Retinal pigment epithelial cell (primary cell): ENCODE results near the gene SMG9.
"Not testable (repeated sequence)": the region's sequence is repeated elsewhere in the genome, so short reads cannot be mapped to it uniquely, and the experiment has no call there.

Experiments used
- DNase-seq: peaks from one replicate; pipeline ENCODE4 v3.0.0-alpha.2; 2010; ENCODE audit warnings: low read depth
- H3K4me3 ChIP-seq: 2 replicates; pipeline ENCODE4 v1.5.1; 2011; ENCODE audit warnings: mild to moderate bottlenecking, low read length, control low read depth, moderate library complexity
- CTCF ChIP-seq: conservative IDR thresholded peaks from 2 replicates; pipeline ENCODE4 v1.5.1; 2011; ENCODE audit warnings: low read depth, low read length, control low read depth, inconsistent platforms

SMG9 gene

GRCh38 chr19:43779147-43779819 lies 24.5 kb upstream of the SMG9 start:
- no peak for TF ChIP-seq CTCF
- no peak overlapping the region for H3K4me3 ChIP-seq
- no peak for DNase-seq

DNA sequence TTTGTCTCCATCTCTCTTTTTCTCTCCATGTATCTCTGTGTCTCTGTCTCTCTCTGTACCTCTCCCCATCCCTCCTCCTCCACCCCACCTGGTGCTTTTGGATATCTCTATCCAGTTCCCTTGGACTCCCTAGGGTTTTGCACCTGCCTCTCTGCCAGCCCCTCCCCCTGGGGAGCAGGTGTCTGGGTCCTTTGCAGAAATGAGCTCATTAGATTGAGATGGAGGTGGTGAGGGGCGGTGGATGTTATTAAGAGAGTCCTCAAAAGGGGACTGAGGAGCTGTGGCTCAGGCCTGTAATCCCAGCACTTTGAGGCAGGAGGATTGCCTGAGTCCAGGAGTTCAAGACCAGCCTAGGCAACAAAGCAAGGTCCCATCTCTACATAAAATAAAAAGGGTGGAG lies 23.9 kb upstream of the SMG9 start:
- no peak for TF ChIP-seq CTCF
- DNase-seq: no peak
- no peak overlapping the region for H3K4me3 ChIP-seq

DNA sequence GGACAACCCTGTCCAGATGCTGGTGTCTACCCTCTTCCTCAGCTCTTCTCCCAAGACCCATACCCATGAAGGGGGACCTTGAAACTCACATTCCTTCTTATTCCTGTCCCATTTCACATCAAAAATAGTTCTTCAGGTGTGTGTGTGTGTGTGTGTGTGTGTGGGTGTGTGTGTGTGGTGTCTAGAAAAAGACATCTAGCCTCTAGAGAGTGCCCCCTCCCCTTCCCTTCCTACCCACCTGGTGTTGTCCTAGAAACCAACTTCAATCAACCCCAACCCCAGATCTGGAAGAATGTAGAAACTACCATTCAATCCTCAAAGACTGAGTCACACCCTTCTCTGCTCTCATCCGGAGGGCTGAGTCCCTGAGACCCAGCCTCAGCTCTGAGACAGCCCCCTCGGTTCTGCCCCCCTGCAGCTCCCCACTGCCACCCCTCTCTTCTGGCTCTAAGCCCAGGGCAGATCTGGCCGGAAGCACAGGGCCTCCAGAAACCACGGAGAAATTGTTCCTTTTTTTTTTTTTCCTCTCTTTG lies 22.5 kb upstream of the SMG9 start:
- no peak overlapping the region for H3K4me3 ChIP-seq
- no peak for TF ChIP-seq CTCF
- DNase-seq: no peak

DNA sequence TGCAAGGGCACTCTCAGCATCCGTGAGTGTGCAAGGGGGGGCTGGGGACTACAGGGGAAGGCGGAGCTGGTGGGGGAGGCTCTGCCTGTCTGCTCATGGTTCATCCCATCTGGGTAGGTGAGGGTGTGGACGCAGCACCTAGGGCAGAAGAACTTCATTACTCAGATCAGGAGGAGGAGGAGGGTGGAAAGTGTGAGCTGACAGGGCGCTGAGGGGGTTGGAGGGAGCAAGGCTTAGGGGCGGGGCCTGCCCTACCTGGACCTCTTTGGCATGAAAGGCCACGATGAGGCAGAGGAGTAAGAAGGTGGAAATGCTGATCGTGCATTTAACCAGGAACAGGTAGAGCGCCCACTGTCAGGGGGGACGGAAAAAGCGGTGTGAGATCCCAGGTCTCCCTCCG lies 21.5 kb upstream of the SMG9 start:
- TF ChIP-seq CTCF: no peak
- H3K4me3 ChIP-seq: no peak overlapping the region
- no peak for DNase-seq

DNA sequence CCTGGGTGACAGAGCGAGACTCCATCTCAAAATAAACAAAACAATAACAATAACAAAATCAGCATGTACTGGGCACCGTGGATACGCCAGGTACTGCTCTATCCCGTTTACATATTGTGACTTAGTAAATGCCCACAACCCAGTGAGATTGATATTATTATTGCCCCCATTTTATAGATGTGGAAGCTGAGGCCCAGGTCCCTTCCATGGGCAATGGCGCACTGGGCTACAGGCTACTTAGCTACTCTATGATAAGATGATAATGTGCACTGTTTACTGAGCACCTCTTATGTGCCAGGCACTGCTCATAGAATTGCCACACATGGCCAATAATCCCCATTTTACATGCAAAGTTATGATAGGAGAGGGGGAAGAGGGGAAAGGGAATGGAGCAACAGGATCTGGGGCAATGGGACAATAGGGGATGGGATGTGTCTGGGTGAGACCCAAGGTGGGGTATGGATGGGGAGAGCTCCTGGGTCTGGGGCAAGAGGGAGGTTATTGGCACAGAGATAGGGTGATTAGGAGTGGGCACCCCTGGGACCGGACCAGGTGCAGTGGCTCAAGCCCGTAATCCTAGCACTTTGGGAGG lies 20.6 kb upstream of the SMG9 start:
- no peak overlapping the region for H3K4me3 ChIP-seq
- no peak for TF ChIP-seq CTCF

DNA sequence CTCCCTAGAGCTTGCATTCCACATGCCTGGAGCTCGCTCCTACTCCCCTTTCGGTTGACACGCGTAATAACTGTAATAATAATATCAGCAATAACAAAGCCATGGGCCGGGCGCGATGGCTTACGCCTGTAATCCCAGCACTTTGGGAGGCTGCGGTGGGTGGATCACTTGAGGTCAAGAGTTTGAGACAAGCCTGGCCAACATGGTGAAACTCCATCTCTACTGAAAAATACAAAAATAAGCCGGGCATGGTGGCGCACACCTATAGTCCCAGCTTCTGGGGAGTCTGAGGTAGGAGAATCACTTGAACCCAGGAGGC lies 20.1 kb upstream of the SMG9 start:
- DNase-seq: not testable (repeated sequence)
- peak overlapping the region; percentile 37 for H3K4me3 ChIP-seq

More for the DNA sequence above, 20.6 kb upstream of the SMG9 start:
- DNase-seq: no peak

GRCh38 chr19:43774103-43774939 lies 19.6 kb upstream of the SMG9 start:
- DNase-seq: peak; percentile 44
- peak overlapping the region; percentile 37 for H3K4me3 ChIP-seq
- TF ChIP-seq CTCF: peak; percentile 69
